ENCODE data around the gene HPCAL4.

- TF ChIP-seq GATAD2A (IDR thresholded peaks at IDR 0.05): no peak
- TF ChIP-seq NBN (IDR thresholded peaks at IDR 0.05; ENCODE audit: low read depth): no peak
- TF ChIP-seq RERE (CRISPR knock-in tag; IDR thresholded peaks at IDR 0.05; ENCODE audit: borderline replicate concordance): no peak
- no peak for TF ChIP-seq POLR2A (conservative IDR thresholded peaks at IDR 0.05)
- no peak for TF ChIP-seq NFRKB (IDR thresholded peaks at IDR 0.05; ENCODE audit: low read depth)
- no peak for TF ChIP-seq MAZ (CRISPR knock-in tag; conservative IDR thresholded peaks at IDR 0.05 in 1 of 2, IDR thresholded peaks at IDR 0.05 in 1 of 2)
- no peak for TF ChIP-seq NFATC3 (IDR thresholded peaks at IDR 0.05)
These were observed 52.3 kb downstream of the HPCAL4 start for GRCh38 chr1:39638965-39639304.
